ENCODE data around the gene DTX1. TPM values are rescaled to one million over a fixed set of nuclear protein-coding genes. Genes with fewer than 3 reads are reported as not detected.

DTX1 gene
- total RNA-seq, result 1.2 to 1.6 TPM (median 1.4 TPM) in 3 replicates

- H3K27me3 Mint-ChIP-seq (ENCODE audit: low read depth), result peaks cover 47% of the 10 kb centered on the region
- H3K4me1 Mint-ChIP-seq, result no peaks in the 10 kb centered on the region
- DNase-seq (ENCODE audit: low spot score in 2 of 2, unreplicated experiment in 2 of 2), result no peak
- H3K27ac Mint-ChIP-seq, result no peak within 1 kb of the TSS
- no peaks in the 10 kb centered on the region for H3K9me3 Mint-ChIP-seq
- peak within 1 kb of the TSS; percentile 51 for H3K4me3 Mint-ChIP-seq
- H3K36me3 Mint-ChIP-seq, result no peaks in the 10 kb centered on the region
- TF ChIP-seq CTCF (IDR thresholded peaks at IDR 0.05; ENCODE audit: unreplicated experiment), result no peak
Observed at GRCh38 chr12:113056631-113057488, at the start of gene DTX1. TSS of gene DTX1 (plus strand) at chr12:113056730. CDS start at chr12:113058193, 1,463 bp downstream.

- no peak for DNase-seq (ENCODE audit: low spot score in 2 of 2, unreplicated experiment in 2 of 2)
- Mint-ChIP-seq H3K4me3 (no peak overlapping the region), H3K36me3 (no peaks in the 10 kb centered on the region), H3K9me3 (peaks cover 4% of the 10 kb centered on the region), H3K27ac (no peak overlapping the region), H3K27me3 (ENCODE audit: low read depth) (peaks cover 73% of the 10 kb centered on the region), H3K4me1 (no peaks in the 10 kb centered on the region)
- TF ChIP-seq CTCF (IDR thresholded peaks at IDR 0.05; ENCODE audit: unreplicated experiment), result no peak
Observed at GRCh38 chr12:113007166-113007565, 49.4 kb upstream of the DTX1 start.

- no peak for DNase-seq (ENCODE audit: low spot score in 2 of 2, unreplicated experiment in 2 of 2)
- no peak overlapping the region for H3K27ac Mint-ChIP-seq
- no peak for TF ChIP-seq CTCF (IDR thresholded peaks at IDR 0.05; ENCODE audit: unreplicated experiment)
- H3K4me1 Mint-ChIP-seq, result no peaks in the 10 kb centered on the region
- H3K9me3 Mint-ChIP-seq, result peaks cover 4% of the 10 kb centered on the region
- peaks cover 63% of the 10 kb centered on the region for H3K27me3 Mint-ChIP-seq (ENCODE audit: low read depth)
- no peaks in the 10 kb centered on the region for H3K36me3 Mint-ChIP-seq
- no peak overlapping the region for H3K4me3 Mint-ChIP-seq
Observed at GRCh38 chr12:113010701-113011100, 45.8 kb upstream of the DTX1 start.

GRCh38 chr12:113014565-113014964, 42.0 kb upstream of the DTX1 start:
- TF ChIP-seq CTCF (IDR thresholded peaks at IDR 0.05; ENCODE audit: unreplicated experiment), result no peak
- no peaks in the 10 kb centered on the region for H3K36me3 Mint-ChIP-seq
- H3K4me3 Mint-ChIP-seq, result no peak overlapping the region
- H3K27me3 Mint-ChIP-seq (ENCODE audit: low read depth), result peaks cover 43% of the 10 kb centered on the region
- H3K27ac Mint-ChIP-seq, result no peak overlapping the region
- peaks cover 4% of the 10 kb centered on the region for H3K9me3 Mint-ChIP-seq
- DNase-seq (ENCODE audit: low spot score in 2 of 2, unreplicated experiment in 2 of 2), result no peak
- no peaks in the 10 kb centered on the region for H3K4me1 Mint-ChIP-seq

- no peak for DNase-seq (ENCODE audit: low spot score in 2 of 2, unreplicated experiment in 2 of 2)
- Mint-ChIP-seq H3K9me3 (peaks cover 1% of the 10 kb centered on the region), H3K27me3 (ENCODE audit: low read depth) (peaks cover 47% of the 10 kb centered on the region), H3K36me3 (no peaks in the 10 kb centered on the region), H3K4me3 (no peak overlapping the region), H3K27ac (no peak overlapping the region), H3K4me1 (no peaks in the 10 kb centered on the region)
- no peak for TF ChIP-seq CTCF (IDR thresholded peaks at IDR 0.05; ENCODE audit: unreplicated experiment)
Observed at GRCh38 chr12:113016796-113017195, 39.7 kb upstream of the DTX1 start.
